NCI-H1417 treated with DMSO at 0.1 percent for 48 hours (cell line): Measurements from ENCODE around the gene TSPAN33.
"Not testable (repeated sequence)": the region's sequence is repeated elsewhere in the genome, so short reads cannot be mapped to it uniquely, and the experiment has no call there.

Experiments used
- DNase-seq: peaks from one replicate; lab custom pipeline; 2025; lab: John Stamatoyannopoulos, UW

TSPAN33 gene

GRCh38 chr7:129170441-129171021, 26.0 kb downstream of the TSPAN33 start:
- no peak for DNase-seq

DNA sequence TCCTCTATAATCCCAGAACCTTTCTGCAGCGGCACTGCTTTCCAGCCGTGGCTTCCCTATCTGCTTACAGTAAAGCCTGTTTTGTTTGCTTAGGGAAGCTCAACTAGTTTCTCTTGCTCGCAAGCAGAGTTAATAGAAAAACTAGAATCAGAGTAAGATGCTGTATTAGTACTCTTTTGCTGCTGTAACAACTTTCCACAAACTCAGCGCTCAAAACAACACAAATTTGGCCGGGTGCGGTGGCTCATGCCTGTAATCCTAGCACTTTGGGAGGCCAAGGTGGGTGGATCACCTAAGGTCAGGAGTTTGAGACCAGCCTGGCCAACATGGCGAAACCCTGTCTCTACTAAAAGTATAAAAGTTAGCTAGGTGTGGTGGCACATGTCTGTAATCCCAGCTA, 29.4 kb downstream of the TSPAN33 start:
- DNase-seq = not testable (repeated sequence)

GRCh38 chr7:129176916-129177710, 32.6 kb downstream of the TSPAN33 start:
- no peak for DNase-seq

DNA sequence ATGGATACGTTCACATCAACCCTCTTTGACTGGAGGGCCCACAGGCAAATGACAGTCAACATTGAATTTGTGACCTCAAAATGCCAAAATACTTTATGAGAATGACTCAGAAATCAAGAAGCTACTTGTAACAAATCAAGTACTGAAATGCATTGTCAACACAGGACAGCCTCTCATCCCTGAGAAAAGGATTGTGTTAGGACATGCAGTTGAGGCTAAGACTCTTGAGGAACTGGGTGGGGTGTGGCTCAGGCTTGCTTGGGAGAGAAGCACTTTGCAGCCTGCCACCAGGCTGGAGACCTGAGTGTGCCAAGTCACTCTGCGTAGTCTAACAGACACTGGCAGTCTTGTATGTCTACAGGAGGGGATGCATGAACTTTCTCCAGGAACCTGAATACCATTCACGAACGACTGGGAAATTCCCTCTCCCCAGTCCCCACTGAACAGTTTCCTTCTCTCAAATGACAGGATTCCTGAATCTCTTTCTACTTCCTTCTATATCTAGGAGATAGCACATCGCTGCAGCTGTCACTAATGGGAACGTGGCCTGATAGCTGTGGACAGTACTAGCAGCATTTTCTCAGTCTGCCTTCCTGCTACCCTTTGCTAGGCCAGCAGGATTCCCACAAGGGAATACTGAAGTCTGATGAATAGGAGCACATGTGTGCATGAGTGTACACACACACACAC, 40.6 kb downstream of the TSPAN33 start:
- DNase-seq = no peak

DNA sequence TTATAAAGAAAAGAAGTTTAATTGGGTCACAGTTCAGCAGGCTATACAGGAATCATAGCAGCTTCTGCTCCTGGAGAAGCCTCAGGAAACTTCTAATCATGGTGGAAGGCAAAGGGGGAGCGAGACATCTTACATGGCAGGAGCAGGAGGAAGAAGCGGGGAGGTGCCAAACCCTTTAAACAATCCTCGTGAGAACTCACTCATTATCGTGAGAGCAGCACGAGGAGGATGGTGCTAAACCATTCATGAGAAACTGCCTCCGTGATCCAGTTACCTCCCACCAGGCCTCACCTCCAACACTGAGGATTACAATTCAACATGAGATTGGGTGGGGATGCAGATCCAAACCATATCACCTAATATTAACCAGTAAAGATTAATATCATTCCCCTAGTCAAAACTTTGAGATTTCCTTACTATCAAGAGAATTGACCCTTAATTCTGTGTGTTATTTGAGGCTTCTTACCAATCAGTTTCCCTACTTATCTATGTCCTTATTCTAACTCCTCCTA, 42.3 kb downstream of the TSPAN33 start:
- DNase-seq = no peak

- no peak for DNase-seq
Observed at GRCh38 chr7:129187681-129188371, 43.3 kb downstream of the TSPAN33 start.

DNA sequence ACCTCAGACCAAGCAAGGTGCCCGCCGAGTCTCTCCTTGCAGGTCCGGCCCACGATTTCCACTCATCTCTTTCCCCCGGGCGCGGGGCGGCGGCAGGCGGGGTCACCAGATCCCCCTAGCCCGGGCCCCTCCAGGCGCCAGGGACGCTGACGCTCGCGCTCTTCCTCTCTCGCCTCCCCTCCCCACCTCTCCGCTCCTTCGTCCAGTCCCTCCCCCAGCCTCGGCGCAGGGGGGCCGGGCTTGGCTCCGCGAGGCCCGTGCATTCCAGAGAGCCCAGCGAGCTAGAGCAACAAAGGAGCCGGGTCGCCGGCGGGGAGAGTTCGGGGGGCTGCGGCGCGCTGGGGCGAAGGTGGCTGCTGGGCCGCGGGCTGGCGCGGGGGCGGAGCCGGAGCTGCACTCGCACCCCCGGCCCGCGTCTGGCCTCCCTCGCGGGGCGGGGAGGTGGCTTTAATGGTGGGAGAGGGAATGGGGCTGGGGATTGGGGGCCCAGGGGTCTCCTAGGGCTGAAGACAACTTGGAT, 43.9 kb downstream of the TSPAN33 start, which contains the start of gene SMO:
TSS of gene SMO (plus strand) at position 262 of the 520 bp plus-strand sequence. CDS start 519 bp downstream, outside the sequence.
- no peak for DNase-seq

DNA sequence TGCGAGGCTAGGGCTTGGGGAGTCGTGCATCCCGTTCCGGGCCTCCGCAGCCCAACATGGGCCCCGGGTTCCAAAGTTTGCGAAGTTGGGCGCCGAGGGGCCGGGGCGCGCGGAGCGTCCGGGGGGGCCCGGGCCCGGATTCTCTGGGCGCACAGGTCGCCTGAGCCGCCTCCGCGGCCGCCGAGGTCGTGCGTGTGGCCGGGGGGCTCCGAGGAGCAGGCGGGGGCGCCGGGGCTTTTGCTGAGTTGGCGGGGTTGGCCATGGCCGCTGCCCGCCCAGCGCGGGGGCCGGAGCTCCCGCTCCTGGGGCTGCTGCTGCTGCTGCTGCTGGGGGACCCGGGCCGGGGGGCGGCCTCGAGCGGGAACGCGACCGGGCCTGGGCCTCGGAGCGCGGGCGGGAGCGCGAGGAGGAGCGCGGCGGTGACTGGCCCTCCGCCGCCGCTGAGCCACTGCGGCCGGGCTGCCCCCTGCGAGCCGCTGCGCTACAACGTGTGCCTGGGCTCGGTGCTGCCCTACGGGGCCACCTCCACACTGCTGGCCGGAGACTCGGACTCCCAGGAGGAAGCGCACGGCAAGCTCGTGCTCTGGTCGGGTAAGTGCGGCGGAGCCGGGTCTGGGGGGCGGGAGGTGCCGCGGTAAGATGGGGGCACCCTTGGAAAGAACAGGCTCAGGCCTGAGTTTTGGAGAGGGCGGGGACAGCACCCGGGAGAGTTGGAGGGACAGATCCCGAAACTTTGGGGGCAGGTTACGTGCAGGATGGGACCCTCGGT, 44.6 kb downstream of the TSPAN33 start:
- no peak for DNase-seq

DNA sequence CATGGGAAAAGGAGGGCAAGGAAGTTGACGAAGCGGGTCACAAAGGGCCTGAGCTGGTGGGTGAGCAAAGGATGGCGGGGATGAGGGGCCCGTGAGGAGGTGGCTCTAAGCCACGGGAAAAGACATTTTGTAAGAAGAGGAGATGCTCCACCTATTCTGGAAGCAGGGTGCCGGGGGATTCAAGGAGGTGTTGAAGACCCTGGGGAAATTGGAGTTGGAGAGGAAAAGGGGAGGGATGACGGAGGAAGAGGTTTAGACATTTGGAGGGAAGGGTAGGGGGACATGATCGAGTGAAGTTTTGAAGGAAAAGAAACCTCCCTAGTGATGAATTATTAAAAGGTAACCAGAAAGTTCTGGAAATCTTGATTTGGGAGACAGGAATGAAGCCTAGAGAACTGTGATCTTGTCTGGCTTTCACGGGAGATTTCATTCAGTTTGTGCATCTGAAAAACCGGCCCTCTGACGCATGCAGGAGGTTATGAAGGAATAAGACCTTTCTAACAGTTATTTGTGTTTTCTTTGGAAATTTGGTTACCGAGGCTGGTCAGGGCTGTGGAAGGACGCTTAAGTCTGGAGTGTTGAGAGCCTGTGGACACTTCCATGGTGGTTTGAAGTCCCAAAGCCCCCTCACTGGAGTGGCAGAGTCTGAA, 45.3 kb downstream of the TSPAN33 start:
- no peak for DNase-seq

- DNase-seq = no peak
Observed at GRCh38 chr7:129191272-129191671, 46.8 kb downstream of the TSPAN33 start.

DNA sequence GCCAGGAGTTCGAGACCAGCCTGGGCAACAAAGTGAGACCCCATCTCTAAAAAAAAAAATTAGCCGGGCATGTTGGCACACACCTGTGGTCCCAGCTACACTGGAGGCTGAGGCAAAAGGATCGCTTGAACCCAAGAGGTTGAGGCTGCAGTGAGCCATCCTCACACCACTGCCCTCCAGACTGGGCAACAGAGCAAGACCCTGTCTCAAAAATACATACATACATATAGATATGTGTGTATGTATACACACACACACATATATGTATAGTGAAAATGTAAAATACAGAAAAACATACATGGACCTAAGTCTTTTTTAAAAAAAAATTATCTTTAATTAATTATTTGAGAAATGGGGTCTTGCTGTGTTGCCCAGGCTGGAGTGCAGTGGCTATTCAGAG, 49.4 kb downstream of the TSPAN33 start:
- no peak for DNase-seq

DNA sequence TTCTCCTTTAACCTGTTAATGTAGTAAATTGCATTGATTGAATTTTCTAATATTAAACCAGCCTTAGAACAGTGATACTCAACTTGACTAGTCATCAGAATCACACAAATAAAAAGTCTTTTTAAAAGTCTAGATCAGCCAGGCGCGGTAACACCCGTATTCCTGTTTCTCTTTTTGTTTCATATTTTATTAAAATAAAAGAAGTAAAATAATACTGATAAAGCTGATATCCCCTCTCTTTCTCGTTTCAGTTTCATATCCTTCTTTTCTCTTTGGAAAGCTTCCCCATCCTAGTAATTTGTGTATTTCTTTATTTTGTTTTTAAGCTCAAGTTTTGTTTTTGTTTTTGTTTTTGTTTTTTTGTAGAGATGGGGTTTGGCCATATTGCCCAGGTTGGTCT, 53.3 kb downstream of the TSPAN33 start:
- DNase-seq = no peak

GRCh38 chr7:129199406-129199805, 54.9 kb downstream of the TSPAN33 start:
- no peak for DNase-seq

GRCh38 chr7:129202058-129202777, 57.7 kb downstream of the TSPAN33 start:
- DNase-seq = no peak

- no peak for DNase-seq
Observed at GRCh38 chr7:129203050-129203741, 58.7 kb downstream of the TSPAN33 start.

- DNase-seq = no peak
Observed at GRCh38 chr7:129205126-129205818, 60.8 kb downstream of the TSPAN33 start.

GRCh38 chr7:129205987-129206785, 61.7 kb downstream of the TSPAN33 start:
- no peak for DNase-seq

DNA sequence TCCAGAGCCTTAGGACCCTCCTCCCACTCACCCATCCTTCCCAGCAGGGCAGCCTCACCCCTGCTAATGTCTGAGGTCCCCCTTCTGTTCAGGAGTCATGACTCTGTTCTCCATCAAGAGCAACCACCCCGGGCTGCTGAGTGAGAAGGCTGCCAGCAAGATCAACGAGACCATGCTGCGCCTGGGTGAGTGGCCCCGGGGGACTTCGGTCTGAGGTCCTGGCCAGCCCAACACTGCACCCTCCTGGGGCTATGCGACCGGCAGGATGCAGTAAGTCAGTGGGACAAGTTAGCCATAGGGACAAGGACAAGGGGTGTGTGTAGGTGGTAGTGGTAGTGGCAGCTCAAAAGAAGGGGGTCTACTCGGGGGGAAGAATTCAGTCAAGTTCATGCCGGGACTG, 64.2 kb downstream of the TSPAN33 start:
- DNase-seq = no peak
